Suprapubic skin (tissue), 4 donors: ENCODE data around the gene IL4I1.

Experiments used
- POLR2A ChIP-seq, 2 donors: fragments of 450-650 bp; IDR thresholded peaks; one replicate each; pipeline ENCODE4 v1.6.1; 2017; ENCODE audit warnings: antibody characterized with exemption in 2 of 2, mild to moderate bottlenecking in 2 of 2, moderate library complexity in 2 of 2
- POLR2AphosphoS5 ChIP-seq, 3 donors: sonication (generic); formaldehyde crosslinking; IDR thresholded peaks; one replicate each; pipeline ENCODE4 v1.6.1; 2017; ENCODE audit warnings: antibody characterized with exemption in 3 of 3
- TF ChIP-seq, protein P1 (sequence below), 2 donors: fragments of 200-600 bp in 1 of 2; fragments of 450-650 bp in 1 of 2; sonication (generic) in 1 of 2; IDR thresholded peaks; one replicate each; pipeline ENCODE4 v1.5.1; 2016 to 2019; ENCODE audit warnings: antibody characterized with exemption in 2 of 2, mild to moderate bottlenecking in 1 of 2, moderate library complexity in 1 of 2

DNA sequence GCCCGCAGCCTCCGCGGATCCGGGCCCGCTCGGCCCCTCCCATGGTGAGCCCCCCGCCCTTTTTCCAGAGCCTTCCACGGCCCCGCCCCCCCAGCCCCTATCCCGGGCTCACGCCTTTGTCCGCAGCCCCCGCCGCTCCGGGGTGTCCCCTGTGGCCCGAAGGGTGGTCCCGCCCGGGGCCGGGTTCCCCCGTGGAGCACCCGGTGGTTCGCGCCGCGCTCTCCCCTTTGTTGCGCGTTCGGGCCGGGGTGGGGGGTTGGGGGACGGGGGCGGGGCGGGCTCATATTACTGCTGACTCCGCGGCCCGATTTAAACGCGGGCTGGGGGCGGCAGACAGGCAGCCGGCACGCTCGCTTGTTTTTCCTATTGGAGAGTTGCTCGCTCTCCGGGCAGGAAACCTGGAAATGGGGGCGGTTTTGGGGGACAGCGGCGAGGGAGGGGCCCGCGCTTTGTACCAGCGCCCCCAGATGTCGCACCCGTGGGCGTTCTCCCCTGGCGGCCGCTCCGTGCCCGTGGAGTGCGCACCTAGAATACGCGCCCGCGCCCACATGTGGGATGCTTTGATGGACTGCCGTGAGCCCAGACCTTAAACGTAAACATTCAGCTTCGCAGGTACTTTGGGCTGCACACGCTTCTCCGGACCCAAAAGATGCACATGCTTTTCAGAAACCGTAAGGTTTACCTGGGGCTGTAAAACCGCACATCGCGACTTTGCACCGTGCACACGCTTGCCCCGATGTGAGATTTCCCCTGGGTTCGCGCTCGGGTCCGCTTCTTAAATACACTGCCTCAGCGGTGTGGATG lies 45.0 kb downstream of the IL4I1 start:
- TF ChIP-seq POLR2AphosphoS5 (IDR thresholded peaks at IDR 0.05) (no peak), POLR2A (IDR thresholded peaks at IDR 0.05) (no peak)
- TF ChIP-seq, protein P1, sequence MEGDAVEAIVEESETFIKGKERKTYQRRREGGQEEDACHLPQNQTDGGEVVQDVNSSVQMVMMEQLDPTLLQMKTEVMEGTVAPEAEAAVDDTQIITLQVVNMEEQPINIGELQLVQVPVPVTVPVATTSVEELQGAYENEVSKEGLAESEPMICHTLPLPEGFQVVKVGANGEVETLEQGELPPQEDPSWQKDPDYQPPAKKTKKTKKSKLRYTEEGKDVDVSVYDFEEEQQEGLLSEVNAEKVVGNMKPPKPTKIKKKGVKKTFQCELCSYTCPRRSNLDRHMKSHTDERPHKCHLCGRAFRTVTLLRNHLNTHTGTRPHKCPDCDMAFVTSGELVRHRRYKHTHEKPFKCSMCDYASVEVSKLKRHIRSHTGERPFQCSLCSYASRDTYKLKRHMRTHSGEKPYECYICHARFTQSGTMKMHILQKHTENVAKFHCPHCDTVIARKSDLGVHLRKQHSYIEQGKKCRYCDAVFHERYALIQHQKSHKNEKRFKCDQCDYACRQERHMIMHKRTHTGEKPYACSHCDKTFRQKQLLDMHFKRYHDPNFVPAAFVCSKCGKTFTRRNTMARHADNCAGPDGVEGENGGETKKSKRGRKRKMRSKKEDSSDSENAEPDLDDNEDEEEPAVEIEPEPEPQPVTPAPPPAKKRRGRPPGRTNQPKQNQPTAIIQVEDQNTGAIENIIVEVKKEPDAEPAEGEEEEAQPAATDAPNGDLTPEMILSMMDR (IDR thresholded peaks at IDR 0.05) = no peak
